Measurements from ENCODE around the gene HAUS6. TPM values are rescaled to one million over a fixed set of nuclear protein-coding genes. Genes with fewer than 3 reads are reported as not detected.

The HAUS6 gene
- total RNA-seq, 3 donors from 2014 or later (not counting 1 experiment from before 2014, with no cell fraction given): 14.6 to 18.3 (median 14.9) TPM

DNA sequence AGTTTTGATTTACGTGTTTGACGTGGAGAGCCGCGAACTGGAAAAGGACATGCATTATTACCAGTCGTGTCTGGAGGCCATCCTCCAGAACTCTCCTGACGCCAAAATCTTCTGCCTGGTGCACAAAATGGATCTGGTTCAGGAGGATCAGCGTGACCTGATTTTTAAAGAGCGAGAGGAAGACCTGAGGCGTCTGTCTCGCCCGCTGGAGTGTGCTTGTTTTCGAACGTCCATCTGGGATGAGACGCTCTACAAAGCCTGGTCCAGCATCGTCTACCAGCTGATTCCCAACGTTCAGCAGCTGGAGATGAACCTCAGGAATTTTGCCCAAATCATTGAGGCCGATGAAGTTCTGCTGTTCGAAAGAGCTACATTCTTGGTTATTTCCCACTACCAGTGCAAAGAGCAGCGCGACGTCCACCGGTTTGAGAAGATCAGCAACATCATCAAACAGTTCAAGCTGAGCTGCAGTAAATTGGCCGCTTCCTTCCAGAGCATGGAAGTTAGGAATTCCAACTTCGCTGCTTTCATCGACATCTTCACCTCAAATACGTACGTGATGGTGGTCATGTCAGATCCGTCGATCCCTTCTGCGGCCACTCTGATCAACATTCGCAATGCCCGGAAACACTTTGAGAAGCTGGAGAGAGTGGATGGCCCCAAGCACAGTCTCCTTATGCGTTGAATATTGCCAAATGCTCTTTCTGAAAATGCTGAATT, 52.6 kb downstream of the HAUS6 start:
- intact Hi-C loops (cut with micrococcal nuclease): loop anchor here (1.0 to 5.0 kb wide), 5 partner anchors 52 to 407 kb away; partner anchors contain the start of genes DENND4C, HAUS6 and RPS6
- peak overlapping the region; percentile 94 for H3K4me3 Mint-ChIP-seq
- H3K36me3 Mint-ChIP-seq: no peaks in the 10 kb centered on the region
- peak overlapping the region; percentile 77 for H3K4me3 ChIP-seq (ENCODE audit: low read length)
- peak overlapping the region; percentile 95 to 96 for H3K27ac Mint-ChIP-seq
- H3K4me1 ChIP-seq (ENCODE audit: control insufficient read depth, insufficient read depth, low read length): peaks cover 20% of the 10 kb centered on the region
- no peaks in the 10 kb centered on the region for H3K9me3 ChIP-seq (ENCODE audit: control insufficient read depth, insufficient read depth, low read length)
- DNase-seq (peak in 1 of 2 donors; percentile 45), ATAC-seq (no peak)
- WGBS (ENCODE audit: insufficient coverage): 9% methylated on average over 33 of the region's 33 CpGs
- peak overlapping the region; percentile 82 for H3K27ac ChIP-seq (ENCODE audit: low read length)
- no peaks in the 10 kb centered on the region for H3K27me3 ChIP-seq (ENCODE audit: control insufficient read depth, insufficient read depth, low read length)
- no peaks in the 10 kb centered on the region for H3K27me3 Mint-ChIP-seq (ENCODE audit: low read depth in 2 of 2)
- TF ChIP-seq, protein P1, sequence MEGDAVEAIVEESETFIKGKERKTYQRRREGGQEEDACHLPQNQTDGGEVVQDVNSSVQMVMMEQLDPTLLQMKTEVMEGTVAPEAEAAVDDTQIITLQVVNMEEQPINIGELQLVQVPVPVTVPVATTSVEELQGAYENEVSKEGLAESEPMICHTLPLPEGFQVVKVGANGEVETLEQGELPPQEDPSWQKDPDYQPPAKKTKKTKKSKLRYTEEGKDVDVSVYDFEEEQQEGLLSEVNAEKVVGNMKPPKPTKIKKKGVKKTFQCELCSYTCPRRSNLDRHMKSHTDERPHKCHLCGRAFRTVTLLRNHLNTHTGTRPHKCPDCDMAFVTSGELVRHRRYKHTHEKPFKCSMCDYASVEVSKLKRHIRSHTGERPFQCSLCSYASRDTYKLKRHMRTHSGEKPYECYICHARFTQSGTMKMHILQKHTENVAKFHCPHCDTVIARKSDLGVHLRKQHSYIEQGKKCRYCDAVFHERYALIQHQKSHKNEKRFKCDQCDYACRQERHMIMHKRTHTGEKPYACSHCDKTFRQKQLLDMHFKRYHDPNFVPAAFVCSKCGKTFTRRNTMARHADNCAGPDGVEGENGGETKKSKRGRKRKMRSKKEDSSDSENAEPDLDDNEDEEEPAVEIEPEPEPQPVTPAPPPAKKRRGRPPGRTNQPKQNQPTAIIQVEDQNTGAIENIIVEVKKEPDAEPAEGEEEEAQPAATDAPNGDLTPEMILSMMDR (IDR thresholded peaks at IDR 0.05): no peak
- peaks cover 30 to 33% of the 10 kb centered on the region in 2 donors for H3K4me1 Mint-ChIP-seq
- H3K36me3 ChIP-seq (ENCODE audit: control insufficient read depth, insufficient read depth, low read length): peaks cover 4% of the 10 kb centered on the region
- H3K9me3 Mint-ChIP-seq: no peaks in the 10 kb centered on the region

- ATAC-seq: peak; percentile 92 to 96 (median 93)
- peaks cover 30 to 33% of the 10 kb centered on the region in 2 donors for H3K4me1 Mint-ChIP-seq
- Histone ChIP-seq H3K27me3 (ENCODE audit: control insufficient read depth, insufficient read depth, low read length) (no peaks in the 10 kb centered on the region), H3K4me3 (ENCODE audit: low read length) (peak within 1 kb of the TSS; percentile 77), H3K4me1 (ENCODE audit: control insufficient read depth, insufficient read depth, low read length) (peaks cover 20% of the 10 kb centered on the region), H3K9me3 (ENCODE audit: control insufficient read depth, insufficient read depth, low read length) (no peaks in the 10 kb centered on the region), H3K36me3 (ENCODE audit: control insufficient read depth, insufficient read depth, low read length) (peaks cover 4% of the 10 kb centered on the region), H3K27ac (ENCODE audit: low read length) (peak within 1 kb of the TSS; percentile 82)
- DNase-seq: peak; percentile 94 to 97
- under 1% methylated on average over 80 of the region's 82 CpGs for WGBS (ENCODE audit: insufficient coverage)
- H3K4me3 Mint-ChIP-seq: peak within 1 kb of the TSS; percentile 94
- intact Hi-C loops (cut with micrococcal nuclease): loop anchor here (1.0 to 5.0 kb wide), 5 partner anchors 53 to 408 kb away; partner anchors contain the start of genes DENND4C, HAUS6 and RPS6
- peak within 1 kb of the TSS; percentile 95 to 96 for H3K27ac Mint-ChIP-seq
- no peaks in the 10 kb centered on the region for H3K9me3 Mint-ChIP-seq
- H3K27me3 Mint-ChIP-seq (ENCODE audit: low read depth in 2 of 2): no peaks in the 10 kb centered on the region
- H3K36me3 Mint-ChIP-seq: no peaks in the 10 kb centered on the region
- TF ChIP-seq, protein P1 (IDR thresholded peaks at IDR 0.05): peak; percentile 69
Observed at GRCh38 chr9:19048966-19049916, 53.5 kb downstream of the HAUS6 start, which contains the start of gene RRAGA. TSS of gene RRAGA (plus strand) at chr9:19049427. CDS start at chr9:19049660, 233 bp downstream.

GRCh38 chr9:19036611-19037010, 66.1 kb downstream of the HAUS6 start:
- no peak for DNase-seq
- no peaks in the 10 kb centered on the region for H3K9me3 ChIP-seq (ENCODE audit: control insufficient read depth, insufficient read depth, low read length)
- 95% methylated on average over 5 of the region's 5 CpGs for WGBS (ENCODE audit: insufficient coverage)
- no peaks in the 10 kb centered on the region for H3K36me3 Mint-ChIP-seq
- intact Hi-C loops (cut with micrococcal nuclease): no loop called here
- H3K27me3 Mint-ChIP-seq (ENCODE audit: low read depth in 2 of 2): peaks cover 0 to 11% of the 10 kb centered on the region in 2 donors
- H3K27ac ChIP-seq (ENCODE audit: low read length): no peak overlapping the region
- no peaks in the 10 kb centered on the region for H3K9me3 Mint-ChIP-seq
- H3K4me3 ChIP-seq (ENCODE audit: low read length): no peak overlapping the region
- TF ChIP-seq, protein P1 (IDR thresholded peaks at IDR 0.05): no peak
- no peaks in the 10 kb centered on the region for H3K36me3 ChIP-seq (ENCODE audit: control insufficient read depth, insufficient read depth, low read length)
- no peaks in the 10 kb centered on the region for H3K4me1 ChIP-seq (ENCODE audit: control insufficient read depth, insufficient read depth, low read length)
- ATAC-seq: no peak
- no peaks in the 10 kb centered on the region for H3K27me3 ChIP-seq (ENCODE audit: control insufficient read depth, insufficient read depth, low read length)
- no peak overlapping the region for H3K27ac Mint-ChIP-seq
- no peak overlapping the region for H3K4me3 Mint-ChIP-seq
- H3K4me1 Mint-ChIP-seq: no peaks in the 10 kb centered on the region
